Measurements from ENCODE around the gene CRTC2.
A peak's percentile ranks its signal among the peaks of the same experiment; 100 is the strongest.
"Not testable (repeated sequence)": the region's sequence is repeated elsewhere in the genome, so short reads cannot be mapped to it uniquely, and the experiment has no call there.

The CRTC2 gene, protein sequence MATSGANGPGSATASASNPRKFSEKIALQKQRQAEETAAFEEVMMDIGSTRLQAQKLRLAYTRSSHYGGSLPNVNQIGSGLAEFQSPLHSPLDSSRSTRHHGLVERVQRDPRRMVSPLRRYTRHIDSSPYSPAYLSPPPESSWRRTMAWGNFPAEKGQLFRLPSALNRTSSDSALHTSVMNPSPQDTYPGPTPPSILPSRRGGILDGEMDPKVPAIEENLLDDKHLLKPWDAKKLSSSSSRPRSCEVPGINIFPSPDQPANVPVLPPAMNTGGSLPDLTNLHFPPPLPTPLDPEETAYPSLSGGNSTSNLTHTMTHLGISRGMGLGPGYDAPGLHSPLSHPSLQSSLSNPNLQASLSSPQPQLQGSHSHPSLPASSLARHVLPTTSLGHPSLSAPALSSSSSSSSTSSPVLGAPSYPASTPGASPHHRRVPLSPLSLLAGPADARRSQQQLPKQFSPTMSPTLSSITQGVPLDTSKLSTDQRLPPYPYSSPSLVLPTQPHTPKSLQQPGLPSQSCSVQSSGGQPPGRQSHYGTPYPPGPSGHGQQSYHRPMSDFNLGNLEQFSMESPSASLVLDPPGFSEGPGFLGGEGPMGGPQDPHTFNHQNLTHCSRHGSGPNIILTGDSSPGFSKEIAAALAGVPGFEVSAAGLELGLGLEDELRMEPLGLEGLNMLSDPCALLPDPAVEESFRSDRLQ

DNA sequence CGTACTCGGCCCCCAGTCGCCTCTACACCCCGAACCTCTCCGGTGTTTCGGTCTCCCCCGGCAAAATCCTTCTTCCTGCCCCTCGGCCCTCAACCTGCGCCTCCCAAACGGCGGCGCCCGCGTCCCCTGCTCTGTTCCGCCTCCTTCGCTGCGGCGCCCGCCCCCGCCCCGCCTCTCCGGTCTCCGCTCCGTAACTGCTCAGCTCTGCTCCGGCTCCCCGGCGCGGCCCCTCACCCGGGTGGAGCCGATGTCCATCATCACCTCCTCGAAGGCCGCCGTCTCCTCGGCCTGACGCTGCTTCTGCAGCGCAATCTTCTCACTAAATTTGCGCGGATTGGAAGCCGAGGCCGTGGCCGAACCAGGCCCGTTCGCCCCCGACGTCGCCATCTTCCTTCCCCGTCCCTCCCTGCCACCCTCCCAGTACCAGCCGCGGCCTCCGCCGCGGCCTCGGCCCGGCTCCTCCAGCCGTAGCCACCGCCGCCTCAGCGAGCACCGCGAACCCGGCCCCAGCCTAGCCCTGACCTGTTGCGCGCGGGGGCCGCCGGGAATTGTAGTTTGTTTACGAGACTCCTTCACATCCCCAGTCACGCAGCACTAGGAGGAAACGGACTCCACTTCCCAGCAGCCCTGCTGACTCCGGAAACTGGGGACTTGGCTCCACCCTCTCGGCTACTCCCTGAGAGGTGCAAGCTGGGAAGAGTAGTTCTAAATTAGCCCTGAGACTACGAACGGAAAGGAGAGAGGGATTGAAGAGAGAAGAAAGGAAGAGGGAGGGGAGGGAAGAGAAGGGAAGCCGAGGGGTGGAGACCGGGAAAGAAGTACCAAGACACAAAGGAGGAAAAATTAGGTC is at the start of gene CRTC2:
TSS of gene CRTC2 (minus strand) at position 502 of the 850 bp plus-strand sequence. CDS start at position 387, 115 bp downstream.
- peak; percentile 97 for DNase-seq

DNA sequence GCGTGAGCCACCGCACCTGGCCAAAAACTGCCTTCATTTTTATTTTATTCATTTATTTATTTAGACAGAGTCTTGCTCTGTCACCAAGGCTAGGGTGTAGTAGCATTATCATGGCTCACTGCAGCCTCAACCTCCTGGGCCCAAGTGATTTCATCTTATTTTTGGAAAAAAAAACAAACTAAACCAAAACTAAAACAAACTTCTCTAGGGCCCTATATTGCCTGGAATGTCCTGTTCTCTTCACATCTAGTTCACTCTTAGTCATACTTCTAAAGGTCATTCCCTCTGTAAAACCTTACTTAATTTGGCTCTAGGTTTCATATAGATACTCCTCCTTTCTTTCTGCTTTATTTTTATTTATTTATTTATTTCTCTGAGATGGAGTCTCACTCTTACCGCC is 47.7 kb upstream of the CRTC2 start:
- no peak for DNase-seq

DNA sequence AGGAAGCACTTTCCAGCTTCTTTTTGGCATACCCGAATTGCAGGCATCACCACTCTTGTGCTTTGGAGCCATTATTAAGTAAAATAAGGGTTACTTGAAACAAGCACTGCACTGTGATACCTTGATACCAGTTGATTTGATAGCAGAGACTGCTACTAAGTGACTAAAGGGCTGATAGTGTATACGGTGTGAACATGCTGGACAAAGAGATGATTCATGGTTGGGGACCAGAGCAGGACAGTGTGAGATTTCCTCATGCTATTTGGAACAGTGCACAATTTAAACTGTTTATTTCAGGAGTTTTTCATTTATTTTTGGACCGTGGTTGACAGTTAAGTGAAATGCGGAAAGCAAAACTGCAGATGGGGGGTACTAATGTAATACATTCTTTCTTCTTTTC is 42.0 kb upstream of the CRTC2 start:
- DNase-seq = no peak

DNA sequence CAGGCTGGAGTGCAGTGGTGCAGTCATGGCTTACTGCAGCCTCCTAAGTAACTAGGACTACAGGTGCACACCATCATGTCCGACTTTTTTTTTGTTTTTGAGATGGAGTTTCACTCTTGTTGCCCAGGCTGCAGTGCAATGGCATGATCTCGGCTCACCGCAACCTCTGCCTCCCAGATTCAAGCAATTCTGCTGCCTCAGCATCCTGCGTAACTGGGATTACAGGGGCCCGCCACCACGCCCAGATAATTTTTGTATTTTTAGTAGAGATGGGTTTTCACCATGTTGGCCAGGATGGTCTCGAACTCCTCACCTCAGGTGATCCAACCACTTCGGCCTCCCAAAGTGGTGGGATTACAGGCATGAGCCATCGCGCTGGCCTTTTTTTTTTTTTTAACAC is 38.5 kb upstream of the CRTC2 start:
- not testable (repeated sequence) for DNase-seq

DNA sequence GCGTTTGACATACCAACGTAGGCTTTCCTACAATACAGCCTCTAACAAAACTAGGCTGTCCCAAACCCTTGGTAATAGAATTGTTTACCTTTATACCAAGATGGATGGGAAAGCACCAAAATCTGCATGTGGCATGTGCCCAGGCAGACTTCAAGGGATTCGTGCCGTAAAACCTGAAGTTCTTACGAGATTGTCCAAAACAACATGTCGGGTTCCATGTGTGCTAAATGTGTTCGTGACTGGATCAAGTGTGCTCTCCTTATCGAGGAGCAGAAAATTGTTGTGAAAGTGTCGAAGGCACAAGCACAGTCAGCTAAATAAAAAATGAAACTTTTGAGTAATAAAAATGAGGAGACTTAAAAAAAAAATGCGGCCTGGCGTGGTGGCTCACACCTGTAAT is 37.2 kb upstream of the CRTC2 start:
- DNase-seq = no peak

DNA sequence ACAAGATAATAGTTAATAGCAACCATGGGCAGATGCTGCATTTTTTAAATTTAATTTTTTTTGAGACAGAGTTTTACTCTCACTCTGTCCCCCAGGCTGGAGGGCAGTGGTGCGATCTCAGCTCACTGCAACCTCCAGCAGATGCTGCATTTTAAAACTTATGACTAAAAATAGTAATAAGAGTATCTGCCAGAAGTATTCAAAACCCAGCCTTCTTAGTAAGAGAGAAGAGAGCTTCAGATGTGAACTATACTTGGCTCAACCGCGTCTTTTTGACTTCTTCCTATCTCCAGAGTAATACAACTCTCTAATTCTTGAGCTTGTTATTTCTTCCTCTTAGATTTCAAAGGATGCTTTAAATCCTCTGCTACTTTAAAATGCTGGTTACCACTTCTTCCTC is 36.8 kb upstream of the CRTC2 start:
- DNase-seq = no peak

DNA sequence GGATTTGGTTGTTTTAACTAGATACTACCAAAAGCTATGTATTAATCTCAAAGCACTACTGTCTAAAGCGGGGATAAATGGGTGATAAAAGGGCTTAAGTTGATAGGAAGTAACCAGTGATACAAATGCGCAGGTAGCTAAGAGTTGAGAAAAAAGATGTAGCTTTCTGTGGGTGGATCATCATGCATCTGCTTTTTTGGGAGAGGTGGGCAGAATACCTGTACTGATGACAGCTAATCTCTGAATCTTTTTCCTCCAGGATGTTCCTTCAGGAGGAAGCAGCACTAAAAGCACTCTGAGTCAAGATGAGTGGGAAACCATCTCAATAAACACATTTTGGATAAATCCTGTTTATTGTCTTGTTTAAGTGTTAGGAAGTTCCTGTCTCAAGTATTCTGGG is 33.4 kb upstream of the CRTC2 start:
- DNase-seq = no peak

DNA sequence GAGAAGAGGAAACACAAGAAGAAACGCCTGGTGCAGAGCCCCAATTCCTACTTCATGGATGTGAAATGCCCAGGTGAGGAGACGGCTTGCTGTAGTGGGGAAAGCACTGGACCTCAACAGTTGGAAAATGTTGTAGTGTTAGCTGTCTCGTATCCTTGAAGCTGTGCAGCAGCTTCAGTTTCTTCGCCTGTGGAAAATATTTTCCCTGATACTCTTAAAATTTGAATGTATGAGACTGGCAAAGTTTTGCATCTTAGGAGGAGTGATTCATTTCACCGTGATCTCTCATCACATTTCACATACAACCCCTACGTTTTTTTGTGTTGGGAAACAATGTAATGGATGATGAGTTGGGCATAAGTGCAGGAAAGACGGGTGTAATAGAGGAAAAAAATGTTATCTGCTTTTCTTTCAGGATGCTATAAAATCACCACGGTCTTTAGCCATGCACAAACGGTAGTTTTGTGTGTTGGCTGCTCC is 32.8 kb upstream of the CRTC2 start:
- DNase-seq = no peak

DNA sequence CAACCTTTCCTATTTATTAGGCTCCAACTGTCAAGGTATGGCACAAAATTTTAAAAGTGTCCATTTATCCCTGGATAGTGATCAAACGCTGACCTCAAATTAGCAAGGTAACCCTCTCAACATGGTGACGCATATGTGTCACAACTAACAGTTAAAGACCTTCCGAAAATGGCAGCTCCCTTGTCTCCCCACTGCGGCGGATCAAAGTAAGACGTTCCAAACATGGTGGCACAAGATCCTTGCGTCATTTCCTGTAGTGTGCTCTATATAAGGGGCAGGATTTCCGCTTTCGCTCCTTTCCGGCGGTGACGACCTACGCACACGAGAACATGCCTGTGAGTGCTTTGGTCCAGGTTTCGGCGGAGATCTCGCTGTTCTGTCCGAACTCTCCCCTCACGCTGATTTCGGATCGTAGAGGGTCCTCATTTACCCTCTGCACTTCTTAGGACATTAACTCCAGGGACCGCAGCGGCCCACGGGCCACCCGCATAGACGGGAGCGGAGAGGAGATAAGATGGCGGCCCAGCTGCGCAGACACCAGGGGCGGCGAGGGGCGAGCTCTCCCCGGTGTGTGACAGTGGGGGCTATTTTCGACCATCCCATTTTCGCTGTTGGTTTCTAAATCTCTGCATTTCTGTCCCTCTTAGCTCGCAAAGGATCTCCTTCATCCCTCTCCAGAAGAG is 32.2 kb upstream of the CRTC2 start, which contains the start of gene RPS27:
TSS of gene RPS27 (plus strand) at position 295 of the 683 bp plus-strand sequence. CDS start at position 330, 35 bp downstream.
- DNase-seq = peak; percentile 81

DNA sequence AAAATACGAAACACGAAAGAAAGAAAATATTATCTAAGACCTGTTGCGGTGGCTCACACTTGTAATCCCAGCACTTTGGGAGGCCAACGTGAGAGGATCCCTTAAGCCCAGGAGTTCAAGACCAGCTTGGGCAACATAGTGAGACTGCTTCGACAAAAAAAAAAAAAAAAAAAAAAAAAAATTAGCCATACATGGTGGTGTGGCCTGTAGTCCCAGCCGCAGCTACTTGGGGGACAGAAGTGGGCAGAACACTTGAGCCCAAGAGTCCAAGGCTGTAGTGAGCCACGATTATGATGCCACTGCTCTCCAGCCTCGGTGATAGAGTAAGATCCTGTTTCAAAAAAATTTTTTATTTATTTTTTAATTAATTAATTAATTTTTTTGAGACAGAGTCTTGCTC is 29.2 kb upstream of the CRTC2 start:
- DNase-seq = no peak

DNA sequence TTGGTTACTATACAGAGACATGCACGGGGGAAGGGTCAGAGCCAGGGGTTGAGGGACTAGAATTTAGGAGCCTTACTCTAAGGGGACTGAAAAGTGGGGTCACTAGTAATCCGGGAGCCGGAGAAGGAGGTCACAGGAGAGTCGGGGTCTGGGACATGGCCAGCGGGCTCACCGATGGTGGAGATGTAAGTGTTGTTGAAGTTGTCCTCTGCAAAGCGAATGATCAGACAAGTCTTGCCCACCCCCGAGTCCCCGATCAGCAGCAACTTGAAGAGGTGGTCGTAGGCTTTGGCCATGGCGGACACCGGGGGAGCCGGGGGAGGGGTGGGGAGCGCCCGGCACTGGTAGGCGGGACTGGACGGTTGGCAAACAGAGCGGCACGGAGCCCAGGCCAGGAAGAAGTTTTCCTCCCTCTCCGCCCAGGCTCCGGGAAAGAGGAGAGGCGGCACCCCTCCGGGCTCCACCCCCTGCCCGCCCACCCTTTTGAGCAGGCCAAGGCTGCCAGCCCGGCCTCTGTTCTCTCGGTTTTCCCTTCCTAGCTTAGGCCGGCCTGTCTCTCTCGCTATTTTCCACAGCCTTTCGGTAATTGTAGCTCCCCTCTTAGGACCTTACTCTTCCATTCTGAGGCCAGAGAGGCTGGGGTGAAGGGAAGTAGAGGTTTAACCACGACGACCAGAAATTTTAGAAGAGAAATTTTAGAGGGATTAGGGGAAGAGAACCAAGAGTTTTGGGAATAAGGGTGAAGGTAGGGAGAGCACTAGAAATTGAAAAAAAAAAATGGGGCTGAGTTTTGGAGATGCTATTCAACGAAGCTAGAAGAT is 27.7 kb upstream of the CRTC2 start, which contains the start of gene RAB13:
TSS of gene RAB13 (minus strand) at position 399 of the 821 bp plus-strand sequence. CDS start at position 296, 103 bp downstream.
- no peak for DNase-seq

DNA sequence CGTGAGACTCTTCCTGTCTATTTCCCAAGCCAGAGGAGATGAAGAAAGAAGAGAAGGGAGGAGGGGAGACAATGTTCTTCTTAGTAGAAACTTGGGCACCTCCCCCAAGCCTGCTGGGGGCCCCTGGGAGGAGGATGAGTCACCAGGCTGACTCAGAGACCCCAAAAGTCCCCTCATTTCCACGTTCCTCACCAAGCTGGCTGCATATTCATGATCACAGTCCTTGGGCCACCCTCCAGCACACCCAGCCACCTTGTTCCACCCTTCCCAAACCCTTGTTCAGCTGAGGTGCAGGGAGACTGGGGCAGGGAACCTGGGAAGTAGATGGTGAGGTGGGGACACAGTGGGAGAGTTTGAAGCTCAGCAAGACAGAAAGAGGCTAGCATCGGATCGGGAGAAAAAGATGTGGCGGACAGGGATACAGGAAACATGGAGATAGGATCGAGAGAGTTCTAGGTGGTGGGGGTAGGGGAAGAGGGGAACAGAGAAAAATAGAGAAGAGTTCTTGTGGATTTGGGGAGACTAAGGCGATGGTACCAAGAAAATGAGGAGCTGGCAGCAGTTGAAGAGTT is 27.0 kb upstream of the CRTC2 start:
- no peak for DNase-seq

DNA sequence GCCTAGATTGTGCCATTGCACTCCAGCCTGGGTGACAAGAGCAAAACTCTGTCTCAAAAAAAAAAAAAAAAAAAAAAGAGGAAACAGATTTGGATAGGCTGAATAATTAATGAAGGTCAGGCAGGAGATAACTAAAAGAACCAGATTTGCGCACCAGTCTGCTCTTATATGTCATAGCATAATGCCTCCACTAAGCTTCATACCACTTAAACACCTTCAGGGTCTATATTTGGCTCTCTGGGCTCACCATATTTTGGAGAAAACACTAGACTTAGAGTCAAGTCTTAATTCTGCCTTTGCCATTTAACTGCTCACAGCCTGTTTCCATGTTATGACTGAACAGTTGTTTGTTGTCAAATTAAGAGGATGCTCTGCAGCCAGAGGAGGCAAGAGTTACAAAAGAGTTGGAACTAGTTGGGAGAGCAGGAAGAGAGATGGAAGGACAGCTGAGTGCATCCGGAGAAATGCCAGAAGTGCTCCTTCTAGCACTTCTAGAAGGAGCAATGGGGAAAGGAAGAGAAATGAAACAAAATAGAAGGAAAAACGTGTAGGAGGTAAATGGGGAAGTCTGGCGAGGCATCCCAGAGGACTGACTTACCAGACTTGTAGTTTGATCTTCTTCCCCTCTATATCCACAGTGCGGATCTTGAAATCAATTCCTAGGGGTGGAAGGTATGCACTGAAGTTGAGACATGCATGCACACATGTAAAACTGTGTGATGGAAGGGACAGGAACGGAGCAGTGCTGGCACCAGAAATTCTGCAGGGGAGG is 25.9 kb upstream of the CRTC2 start:
- no peak for DNase-seq

DNA sequence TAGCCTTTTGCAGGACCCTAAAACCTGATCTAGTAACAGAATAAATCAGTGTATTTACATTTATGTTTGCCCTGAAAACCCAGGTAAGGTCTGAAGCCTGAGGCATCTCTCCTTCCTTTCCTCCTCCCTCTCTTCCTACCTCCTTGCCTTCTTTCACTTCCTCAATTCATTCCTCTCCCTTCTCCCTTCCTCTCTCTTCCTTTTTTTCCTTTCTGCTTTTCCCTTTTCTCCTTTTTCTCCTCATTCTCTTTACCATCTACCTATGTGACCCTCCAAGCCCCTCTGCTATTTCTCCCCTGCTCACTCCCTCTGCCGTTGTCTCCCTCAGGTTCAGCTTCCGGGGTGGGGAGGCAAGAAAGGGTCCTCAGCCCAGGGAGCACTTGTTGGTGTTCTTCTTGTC is 23.3 kb upstream of the CRTC2 start:
- not testable (repeated sequence) for DNase-seq

DNA sequence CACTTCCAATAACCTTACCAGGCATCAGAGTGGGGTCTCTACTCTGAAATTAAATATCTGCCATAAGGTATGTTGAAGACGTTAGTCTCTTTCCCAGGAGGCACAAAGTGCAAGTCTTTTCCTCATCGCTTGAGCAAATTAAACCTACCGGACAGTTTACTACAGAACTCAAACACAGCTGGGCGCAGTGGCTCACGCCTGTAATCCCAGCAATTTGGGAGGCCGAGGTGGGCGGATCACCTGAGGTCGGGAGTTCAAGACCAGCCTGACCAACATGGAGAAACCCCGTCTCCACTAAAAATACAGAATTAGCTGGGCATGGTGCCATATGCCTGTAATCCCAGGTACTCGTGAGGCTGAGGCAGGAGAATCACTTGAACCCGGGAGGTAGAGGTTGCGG is 20.7 kb upstream of the CRTC2 start:
- not testable (repeated sequence) for DNase-seq

DNA sequence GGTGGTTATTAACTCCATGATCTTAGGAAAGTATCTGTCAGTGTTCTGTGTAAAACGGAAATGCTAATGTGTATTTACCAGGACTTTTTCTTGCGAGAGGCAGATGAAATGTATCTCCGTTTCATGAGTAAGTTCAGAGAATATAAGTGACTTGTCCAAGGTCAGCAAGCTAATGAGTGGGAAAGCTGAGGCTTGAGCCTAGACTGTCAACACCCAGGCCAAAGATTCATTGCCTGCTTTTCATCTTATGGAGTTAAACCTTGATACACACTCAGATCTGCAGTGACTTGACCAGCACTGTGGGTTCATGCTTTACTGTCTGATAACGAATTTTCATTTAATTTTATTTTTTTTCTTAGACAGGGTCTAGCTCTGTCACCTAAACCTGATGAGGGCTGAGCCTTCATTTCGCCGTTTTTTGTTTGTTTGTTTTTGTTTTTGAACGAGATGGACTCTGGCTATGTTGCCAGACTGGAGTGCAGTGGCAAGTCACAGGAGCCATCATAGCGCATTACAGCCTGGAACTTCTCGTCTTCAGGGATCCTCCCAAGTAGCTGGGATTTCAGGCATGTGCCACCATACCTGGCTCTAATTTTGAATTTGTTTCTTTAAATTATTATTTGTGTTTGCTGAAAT is 20.0 kb upstream of the CRTC2 start:
- no peak for DNase-seq

DNA sequence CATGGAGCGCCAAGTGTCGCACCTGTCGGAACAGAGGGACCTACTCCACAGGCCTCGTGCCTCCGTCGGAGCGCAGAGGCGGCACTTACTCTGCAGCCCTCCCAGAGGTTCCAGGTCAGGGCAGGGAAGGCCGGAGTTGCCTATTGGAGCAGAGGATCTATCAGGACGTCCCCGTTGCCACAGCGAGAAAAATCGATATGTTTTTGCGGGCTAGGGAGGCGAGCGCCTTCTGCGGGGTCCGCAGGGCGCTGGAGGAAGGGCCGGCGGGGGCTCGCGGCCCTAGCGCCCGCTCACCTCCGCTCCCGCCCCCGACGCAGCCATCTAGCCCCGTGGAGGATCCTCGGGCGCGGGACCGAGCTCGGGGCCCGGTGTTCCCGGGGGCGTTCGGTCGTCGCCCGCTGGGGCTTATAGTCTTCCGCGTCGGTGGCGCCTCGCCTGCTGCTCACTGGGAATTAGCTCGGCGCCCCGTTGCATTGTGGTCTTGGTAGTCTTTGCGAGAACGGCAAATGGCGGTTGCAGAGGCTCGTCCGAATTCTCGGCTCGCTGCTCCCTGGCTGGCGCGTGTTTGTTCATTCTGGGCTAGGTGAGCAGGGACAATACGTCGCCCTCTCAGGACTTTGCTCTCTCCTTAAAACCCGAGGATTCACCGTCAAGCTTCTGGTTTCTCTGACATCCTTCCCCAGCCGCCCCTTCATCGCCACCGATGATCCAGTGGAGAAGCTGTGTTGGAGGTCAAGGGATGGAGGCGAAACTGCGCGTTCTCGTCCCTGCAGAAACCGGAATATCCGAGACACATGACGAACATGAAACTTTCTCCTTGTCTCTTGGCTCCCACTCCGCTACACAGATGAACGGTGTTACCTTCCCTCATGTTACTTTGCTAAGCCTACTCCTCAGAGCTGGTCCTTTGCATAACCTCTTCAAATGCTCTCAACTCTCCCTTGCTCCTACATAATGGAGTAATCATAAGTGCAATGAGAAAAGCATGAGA is 19.1 kb upstream of the CRTC2 start, which contains the start of gene JTB:
TSS of gene JTB (minus strand) at position 425 of the 991 bp plus-strand sequence. CDS start at position 3, 422 bp downstream.
- DNase-seq = peak; percentile 72

DNA sequence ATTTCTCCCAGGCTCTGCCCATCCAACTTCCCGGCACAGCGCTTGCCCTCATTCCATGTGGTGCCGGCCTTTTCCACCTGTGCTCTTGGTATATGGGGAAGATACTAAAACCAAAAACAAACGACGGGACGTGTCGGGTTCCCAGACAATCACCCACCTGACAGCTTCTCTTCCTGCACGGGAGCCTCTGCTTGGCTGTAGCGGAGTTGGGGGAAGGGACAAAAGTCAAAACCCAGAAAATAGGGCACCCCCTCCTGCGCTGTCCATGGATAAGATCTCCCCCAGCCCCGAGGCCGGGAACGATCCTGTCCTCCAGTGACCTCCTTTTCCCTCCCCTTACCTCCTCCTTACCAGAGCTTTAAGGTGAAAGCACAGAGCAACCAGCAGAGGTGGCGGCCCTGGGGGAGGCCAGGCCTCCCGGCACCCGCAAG is 18.4 kb upstream of the CRTC2 start:
- DNase-seq = no peak
